Measurements from ENCODE around the gene TMEM8B. TPM values are rescaled to one million over a fixed set of nuclear protein-coding genes. Genes with fewer than 3 reads are reported as not detected.
"Not testable (repeated sequence)": the region's sequence is repeated elsewhere in the genome, so short reads cannot be mapped to it uniquely, and the experiment has no call there.

TMEM8B gene
- total RNA-seq, 1 donor from 2014 or later = 4.8 TPM

DNA sequence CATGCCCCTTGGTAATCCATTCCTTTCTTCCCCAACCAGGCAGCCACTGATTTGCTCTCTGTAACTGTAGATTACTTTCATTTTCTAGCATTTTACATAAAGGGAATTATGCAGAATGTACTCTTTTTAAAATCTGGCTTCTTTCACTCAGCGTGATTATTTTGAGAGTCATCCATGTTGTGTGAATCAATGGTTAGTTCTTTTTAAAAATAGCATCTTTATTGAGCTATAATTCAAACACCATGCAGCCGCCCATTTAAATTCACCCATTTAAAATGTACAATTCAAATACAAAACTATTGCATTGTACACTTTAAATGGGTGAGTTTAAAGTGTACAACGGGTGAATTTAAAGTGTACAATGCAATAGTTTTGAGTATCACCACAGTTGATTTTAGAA, 43.5 kb downstream of the TMEM8B start:
- Mint-ChIP-seq H3K27me3 (ENCODE audit: insufficient read depth, low read depth) (no peaks in the 10 kb centered on the region), H3K9me3 (peaks cover 14% of the 10 kb centered on the region), H3K4me3 (no peak overlapping the region), H3K36me3 (no peaks in the 10 kb centered on the region), H3K27ac (no peak overlapping the region), H3K4me1 (peaks cover 7% of the 10 kb centered on the region)
- Histone ChIP-seq H3K9ac (no peak overlapping the region), H2AFZ (replicated peaks) (no peak overlapping the region), H3K79me2 (ENCODE audit: low read depth) (no peaks in the 10 kb centered on the region), H3K4me1 (no peaks in the 10 kb centered on the region), H3K36me3 (no peaks in the 10 kb centered on the region), H3K4me2 (no peak overlapping the region), H3K27ac (no peak overlapping the region), H3K4me3 (no peak overlapping the region), H3K9me3 (ENCODE audit: low read depth) (no peaks in the 10 kb centered on the region), H3K27me3 (no peaks in the 10 kb centered on the region), H4K20me1 (ENCODE audit: low read depth) (no peaks in the 10 kb centered on the region), H3F3A (ENCODE audit: low read depth) (no peaks in the 10 kb centered on the region)
- TF ChIP-seq EZH2phosphoT487 (IDR thresholded peaks at IDR 0.05) (no peak), CTCF (IDR thresholded peaks at IDR 0.05) (no peak), EZH2 (IDR thresholded peaks at IDR 0.05) (no peak)
- DNase-seq (ENCODE audit: low spot score) = no peak

DNA sequence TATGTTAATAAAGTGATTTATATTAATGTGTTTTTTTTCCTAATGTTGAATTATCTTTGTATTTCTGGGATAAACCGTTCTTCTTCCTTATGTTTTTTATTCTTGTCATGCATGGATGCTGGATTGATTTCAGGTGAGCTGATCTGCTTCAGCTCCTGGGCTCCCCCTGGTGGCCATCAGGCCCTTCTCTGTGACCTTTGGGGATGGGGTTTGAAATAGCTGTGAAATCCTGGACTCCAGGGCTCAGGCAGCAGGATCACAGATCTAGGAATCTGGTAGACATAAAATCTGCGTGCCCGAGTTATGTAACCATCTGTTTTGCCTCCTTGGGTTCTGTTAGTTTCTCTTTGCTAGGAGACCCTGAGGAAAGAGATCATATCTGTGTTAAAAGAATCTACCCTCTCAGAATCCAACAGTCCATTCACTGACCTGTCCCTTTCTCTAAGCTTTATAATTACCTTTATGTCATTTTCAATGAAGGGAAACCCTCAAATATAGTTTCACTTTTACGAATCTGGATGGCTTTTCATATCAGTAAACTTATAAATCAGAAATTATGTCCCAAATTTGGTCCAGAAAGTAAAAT, 53.3 kb downstream of the TMEM8B start:
- Mint-ChIP-seq H3K27ac (no peak overlapping the region), H3K36me3 (no peaks in the 10 kb centered on the region), H3K4me3 (no peak overlapping the region), H3K4me1 (no peaks in the 10 kb centered on the region), H3K27me3 (ENCODE audit: insufficient read depth, low read depth) (peaks cover 3% of the 10 kb centered on the region), H3K9me3 (peaks cover under 1% of the 10 kb centered on the region)
- H3K79me2 ChIP-seq (ENCODE audit: low read depth) = no peaks in the 10 kb centered on the region
- H3K9ac ChIP-seq = no peak overlapping the region
- H3K27me3 ChIP-seq = no peaks in the 10 kb centered on the region
- no peaks in the 10 kb centered on the region for H3K36me3 ChIP-seq
- no peak overlapping the region for H3K4me2 ChIP-seq
- H4K20me1 ChIP-seq (ENCODE audit: low read depth) = no peaks in the 10 kb centered on the region
- H3K4me3 ChIP-seq = no peak overlapping the region
- H3K4me1 ChIP-seq = no peaks in the 10 kb centered on the region
- H3F3A ChIP-seq (ENCODE audit: low read depth) = peaks cover 7% of the 10 kb centered on the region
- H3K27ac ChIP-seq = no peak overlapping the region
- no peak overlapping the region for H2AFZ ChIP-seq (replicated peaks)
- peak; percentile 84 for DNase-seq (ENCODE audit: low spot score)
- H3K9me3 ChIP-seq (ENCODE audit: low read depth) = no peaks in the 10 kb centered on the region
- TF ChIP-seq CTCF (IDR thresholded peaks at IDR 0.05) (peak; percentile 100), EZH2phosphoT487 (IDR thresholded peaks at IDR 0.05) (no peak)

- Mint-ChIP-seq H3K4me3 (no peak overlapping the region), H3K27ac (no peak overlapping the region)
- no peak overlapping the region for H2AFZ ChIP-seq (replicated peaks)
These were observed 54.0 kb downstream of the TMEM8B start for GRCh38 chr9:35882996-35883395.

GRCh38 chr9:35884908-35885307, 55.9 kb downstream of the TMEM8B start:
- not testable (repeated sequence) for H3K4me1 Mint-ChIP-seq; H3K27ac ChIP-seq; H3K9me3 ChIP-seq (ENCODE audit: low read depth); H3K4me2 ChIP-seq; H3K9ac ChIP-seq; H3K4me3 Mint-ChIP-seq; H2AFZ ChIP-seq (replicated peaks); H3K4me1 ChIP-seq; H3K27me3 ChIP-seq; H4K20me1 ChIP-seq (ENCODE audit: low read depth); DNase-seq (ENCODE audit: low spot score); H3K79me2 ChIP-seq (ENCODE audit: low read depth); H3K4me3 ChIP-seq; H3K9me3 Mint-ChIP-seq; H3K27ac Mint-ChIP-seq; H3F3A ChIP-seq (ENCODE audit: low read depth); H3K27me3 Mint-ChIP-seq (ENCODE audit: insufficient read depth, low read depth); H3K36me3 Mint-ChIP-seq; H3K36me3 ChIP-seq

More at GRCh38 chr9:35882996-35883395, 54.0 kb downstream of the TMEM8B start:
- Histone ChIP-seq H3K36me3 (no peaks in the 10 kb centered on the region), H3K4me3 (no peak overlapping the region), H3K27ac (no peak overlapping the region), H3K9me3 (ENCODE audit: low read depth) (no peaks in the 10 kb centered on the region), H3K4me2 (no peak overlapping the region), H3F3A (ENCODE audit: low read depth) (peaks cover 7% of the 10 kb centered on the region), H3K4me1 (no peaks in the 10 kb centered on the region), H3K9ac (no peak overlapping the region), H3K27me3 (no peaks in the 10 kb centered on the region), H3K79me2 (ENCODE audit: low read depth) (no peaks in the 10 kb centered on the region), H4K20me1 (ENCODE audit: low read depth) (no peaks in the 10 kb centered on the region)
- Mint-ChIP-seq H3K4me1 (no peaks in the 10 kb centered on the region), H3K36me3 (no peaks in the 10 kb centered on the region), H3K9me3 (no peaks in the 10 kb centered on the region), H3K27me3 (ENCODE audit: insufficient read depth, low read depth) (peaks cover 3% of the 10 kb centered on the region)
- no peak for TF ChIP-seq EZH2 (IDR thresholded peaks at IDR 0.05)
- no peak for TF ChIP-seq CTCF (IDR thresholded peaks at IDR 0.05)
- no peak for TF ChIP-seq EZH2phosphoT487 (IDR thresholded peaks at IDR 0.05)
- no peak for DNase-seq (ENCODE audit: low spot score)
